A549 (cell line): ENCODE results near the gene HECTD4. TPM values are rescaled to one million over a fixed set of nuclear protein-coding genes. Genes with fewer than 3 reads are reported as not detected.

Experiments used
- ATAC-seq, 2 experiments: fragments of 200-7000 bp in 1 of 2; fragments of >200 bp in 1 of 2; cut with Nextera tagmentation in 1 of 2; cut with Tn5 transposase in 1 of 2; 3 replicates each; pipeline versions ENCODE4 v1.8.0 to v1.9.1; 2018 to 2020; ENCODE audit warnings: mild to moderate bottlenecking in 1 of 2, moderate library complexity in 1 of 2
- CTCF ChIA-PET: fragments of 300-600 bp; sonication (Branson Sonifier 250); formaldehyde crosslinking; extraction: SDS; loops from one replicate; lab custom pipeline; 2021; ENCODE audit warnings: antibody characterized with exemption, inconsistent platforms; lab: Yijun Ruan, JAX
- POLR2A ChIA-PET: fragments of 350-600 bp; formaldehyde crosslinking; extraction: SDS; loops from one replicate; lab custom pipeline; 2021; ENCODE audit warnings: antibody characterized with exemption, inconsistent platforms; lab: Yijun Ruan, JAX
- DNase-seq, 2 experiments: peaks; one replicate each; pipeline versions ENCODE4 v3.0.0 to v3.0.0-alpha.2; 2011 to 2016; ENCODE audit warnings: low read depth in 1 of 2, low spot score in 1 of 2
- FAIRE-seq: peaks from 2 replicates; lab custom pipeline; 2011; peaks lifted over from hg19 to GRCh38; lab: Jason Lieb, UNC
- H3K27ac ChIP-seq, 2 experiments: fragments of >200 bp; sonication (Bioruptor Twin); formaldehyde crosslinking; 3 replicates each; pipeline ENCODE4 v1.5.1; 2016 to 2017
- H3K4me1 ChIP-seq: fragments of >200 bp; sonication (Bioruptor Twin); formaldehyde crosslinking; 3 replicates; pipeline ENCODE4 v1.6.1; 2016
- H3K4me2 ChIP-seq: fragments of >200 bp; sonication (Bioruptor Twin); formaldehyde crosslinking; 3 replicates; pipeline ENCODE4 v1.6.1; 2016
- H3K4me3 ChIP-seq: fragments of >200 bp; sonication (Bioruptor Twin); formaldehyde crosslinking; 3 replicates; pipeline ENCODE4 v1.5.1; 2016
- H3K9me3 ChIP-seq: fragments of >200 bp; sonication (Bioruptor Twin); formaldehyde crosslinking; 3 replicates; pipeline ENCODE4 v1.6.1; 2016
- BCL3 ChIP-seq: fragments of >200 bp; sonication (Bioruptor Twin); formaldehyde crosslinking; IDR thresholded peaks from 3 replicates; pipeline ENCODE4 v1.6.1; 2016
- CBX2 ChIP-seq: fragments of 200-600 bp; sonication (generic); IDR thresholded peaks from 2 replicates; pipeline ENCODE4 v1.6.1; 2016; ENCODE audit warnings: low read depth, mild to moderate bottlenecking, borderline replicate concordance
- CHD4 ChIP-seq: fragments of 200-600 bp; sonication (generic); IDR thresholded peaks from 2 replicates; pipeline ENCODE4 v1.6.1; 2016; ENCODE audit warnings: antibody characterized with exemption, mild to moderate bottlenecking, borderline replicate concordance
- E2F6 ChIP-seq: IDR thresholded peaks from 2 replicates; pipeline ENCODE4 v1.6.1; 2012; ENCODE audit warnings: low read depth, borderline replicate concordance
- ELK1 ChIP-seq: fragments of 150-350 bp; IDR thresholded peaks from 2 replicates; pipeline ENCODE4 v1.6.1; 2014; ENCODE audit warnings: low read depth, mild to moderate bottlenecking, low read length
- ESRRA ChIP-seq: fragments of 150-350 bp; IDR thresholded peaks from 2 replicates; pipeline ENCODE4 v1.6.1; 2014; ENCODE audit warnings: mild to moderate bottlenecking, low read length, borderline replicate concordance
- FOSB ChIP-seq: fragments of 250-450 bp; sonication (Bioruptor Pico); IDR thresholded peaks from 2 replicates; pipeline ENCODE4 v1.5.0; 2020; ENCODE audit warnings: mild to moderate bottlenecking, moderate library complexity
- FOXS1 ChIP-seq: fragments of 250-450 bp; sonication (Bioruptor Pico); IDR thresholded peaks from 2 replicates; pipeline ENCODE4 v1.5.0; 2020; ENCODE audit warnings: mild to moderate bottlenecking, moderate library complexity
- GATA3 ChIP-seq: IDR thresholded peaks from 2 replicates; pipeline ENCODE4 v1.6.1; 2012; ENCODE audit warnings: borderline replicate concordance
- HDAC2 ChIP-seq: fragments of 200-600 bp; sonication (generic); IDR thresholded peaks from 2 replicates; pipeline ENCODE4 v1.6.1; 2016
- HEYL ChIP-seq: fragments of 250-450 bp; sonication (Bioruptor Pico); IDR thresholded peaks from 2 replicates; pipeline ENCODE4 v1.8.0; 2021; ENCODE audit warnings: mild to moderate bottlenecking, moderate library complexity
- HOXA7 ChIP-seq: fragments of 250-450 bp; sonication (Bioruptor Pico); IDR thresholded peaks from 2 replicates; pipeline ENCODE4 v1.5.0; 2020; ENCODE audit warnings: mild to moderate bottlenecking, moderate library complexity
- HOXB13 ChIP-seq: fragments of 250-450 bp; sonication (Bioruptor Pico); IDR thresholded peaks from 2 replicates; pipeline ENCODE4 v1.5.0; 2020; ENCODE audit warnings: low read depth, mild to moderate bottlenecking, moderate library complexity
- JUN ChIP-seq, 2 experiments: fragments of >200 bp; sonication (Bioruptor Twin); formaldehyde crosslinking; IDR thresholded peaks; 2 replicates in 1 of 2; 3 replicates in 1 of 2; pipeline ENCODE4 v1.6.1; 2016 to 2017
- PHF8 ChIP-seq: fragments of 200-600 bp; sonication (generic); IDR thresholded peaks from 2 replicates; pipeline ENCODE4 v1.6.1; 2016; ENCODE audit warnings: low read depth, mild to moderate bottlenecking, antibody characterized with exemption, moderate library complexity, borderline replicate concordance
- RARB ChIP-seq: fragments of 250-450 bp; sonication (Bioruptor Pico); IDR thresholded peaks from 2 replicates; pipeline ENCODE4 v1.8.0; 2021; ENCODE audit warnings: mild to moderate bottlenecking, moderate library complexity
- RCOR1 ChIP-seq: fragments of 150-350 bp; IDR thresholded peaks from 2 replicates; pipeline ENCODE4 v1.6.1; 2014; ENCODE audit warnings: antibody characterized with exemption, low read length, low read depth
- SMC3 ChIP-seq: fragments of >200 bp; sonication (Bioruptor Twin); formaldehyde crosslinking; IDR thresholded peaks from 3 replicates; pipeline ENCODE4 v1.6.1; 2018; ENCODE audit warnings: inconsistent platforms
- SREBF2 ChIP-seq: fragments of 450-650 bp; IDR thresholded peaks from 2 replicates; pipeline ENCODE4 v1.6.1; 2014; ENCODE audit warnings: mild to moderate bottlenecking, moderate library complexity
- TP53 ChIP-seq: fragments of 250-450 bp; sonication (Bioruptor Pico); IDR thresholded peaks from 2 replicates; pipeline ENCODE4 v1.5.0; 2021; ENCODE audit warnings: mild to moderate bottlenecking, moderate library complexity
- ZNF302 ChIP-seq: fragments of 250-450 bp; sonication (Bioruptor Pico); IDR thresholded peaks from 2 replicates; pipeline ENCODE4 v1.9.0; 2021; ENCODE audit warnings: inconsistent platforms, mild to moderate bottlenecking, moderate library complexity
- WGBS: methylation state at CpG from one replicate; pipeline ENCODE4 v1.1.6; 2017; ENCODE audit errors: missing lambda C conversion rate; 5-methylcytosine and 5-hydroxymethylcytosine counted together
- polyA plus RNA-seq, 4 experiments: library from polyadenylated mRNA; depleted of rRNA in 3 of 4; stranded (reverse); fragments of >200 nt; fragmentation: RNase III in 1 of 4; extraction: RNeasy Plus Mini Kit Qiagen cat#74134 plus additional on column Dnase treatment in 1 of 4; gene quantifications; 2 replicates in 3 of 4; 3 replicates in 1 of 4; pipeline ENCODE4 v1.2.3, GENCODE V29; 2011 to 2017

HECTD4 gene
- polyA plus RNA-seq, 2 of the 4 experiments (the other 2 are of a cell fraction), result 9.9 to 14.7 TPM

GRCh38 chr12:112406519-112407488, 24.6 kb upstream of the HECTD4 start:
- no peaks in the 10 kb centered on the region for H3K9me3 ChIP-seq
- no peak overlapping the region; a peak in 1 of 6 replicates for H3K27ac ChIP-seq
- ATAC-seq, result no peak
- H3K4me3 ChIP-seq, result peak overlapping the region; percentile 66
- peak overlapping the region; percentile 87 for H3K4me2 ChIP-seq
- no peak for DNase-seq
- TF ChIP-seq RCOR1 (no peak), HOXA7 (CRISPR knock-in tag) (0 out of 2 replicates have a peak, but pooled peaks have one; percentile 22)
- 81% methylated on average over 11 of the region's 11 CpGs for WGBS
- ChIA-PET POLR2A (no interaction called here), CTCF (no interaction called here)
- H3K4me1 ChIP-seq, result peaks cover 17% of the 10 kb centered on the region
- FAIRE-seq, result no peak

GRCh38 chr12:112401903-112402498, 19.8 kb upstream of the HECTD4 start:
- POLR2A ChIA-PET, result interaction anchor here (0.6 kb wide), 2 partner anchors 15 to 34 kb away, joined by 3 to 8 read pairs; no protein-coding TSS in a partner anchor
- DNase-seq, result no peak
- FAIRE-seq, result no peak
- peak; percentile 50 to 57; a peak in 4 of 6 replicates for ATAC-seq
- Histone ChIP-seq H3K4me3 (no peak overlapping the region), H3K27ac (no peak overlapping the region), H3K4me2 (no peak overlapping the region), H3K9me3 (no peaks in the 10 kb centered on the region), H3K4me1 (peaks cover 9% of the 10 kb centered on the region)
- CTCF ChIA-PET, result interaction anchor here (0.6 to 3.9 kb wide), 5 partner anchors 9 to 341 kb away, joined by 3 to 24 read pairs (median 3); no protein-coding TSS in a partner anchor
- TF ChIP-seq RARB (CRISPR knock-in tag) (0 out of 2 replicates have a peak, but pooled peaks have one; percentile 71), HDAC2 (no peak), CBX2 (no peak), FOSB (CRISPR knock-in tag) (peak; percentile 70; the same call in 1 of the 2 replicates), HOXA7 (CRISPR knock-in tag) (0 out of 2 replicates have a peak, but pooled peaks have one; percentile 72), HOXB13 (CRISPR knock-in tag) (no peak), HEYL (CRISPR knock-in tag) (no peak), BCL3 (no peak)
- 52% methylated on average over 5 of the region's 5 CpGs for WGBS

GRCh38 chr12:112401054-112401453, 18.8 kb upstream of the HECTD4 start:
- WGBS, result 89% methylated on average over 5 of the region's 5 CpGs
- Histone ChIP-seq H3K4me1 (peaks cover 2% of the 10 kb centered on the region; the same call in 1 of the 3 replicates), H3K4me3 (no peak overlapping the region), H3K4me2 (no peak overlapping the region), H3K9me3 (no peaks in the 10 kb centered on the region), H3K27ac (no peak overlapping the region)
- TF ChIP-seq SREBF2 (no peak), SMC3 (no peak), PHF8 (no peak), GATA3 (no peak), ESRRA (no peak), CHD4 (no peak), ZNF302 (no peak), BCL3 (no peak), E2F6 (no peak), ELK1 (no peak), JUN (IDR thresholded peaks at IDR 0.05) (no peak), TP53 (no peak), RARB (CRISPR knock-in tag) (no peak), FOXS1 (CRISPR knock-in tag) (no peak)
- CTCF ChIA-PET, result interaction anchor here (0.6 to 3.9 kb wide), 4 partner anchors 9 to 340 kb away, joined by 3 to 24 read pairs (median 3); no protein-coding TSS in a partner anchor
- peak; percentile 7 to 40; a peak in 2 of 6 replicates for ATAC-seq
- no peak for FAIRE-seq
- no peak for DNase-seq
- POLR2A ChIA-PET, result no interaction called here
